H1 (cell line): Measurements from ENCODE around the gene TTC33. TPM values are rescaled to one million over a fixed set of nuclear protein-coding genes. Genes with fewer than 3 reads are reported as not detected.

Experiments
- CTCF ChIA-PET: fragments of 300-600 bp; sonication (Branson Sonifier 250); formaldehyde crosslinking; loops from one replicate; lab custom pipeline; 2021; ENCODE audit not compliant: partially characterized antibody; lab: Charles Lee
- POLR2A ChIA-PET: fragments of 300-600 bp; sonication (Branson Sonifier 250); formaldehyde crosslinking; loops from one replicate; lab custom pipeline; 2021; ENCODE audit warnings: inconsistent platforms; ENCODE audit not compliant: partially characterized antibody; lab: Charles Lee
- DNase-seq, 2 experiments: peaks; one replicate each; pipeline versions ENCODE4 v3.0.0 to v3.0.0-alpha.2; 2010 to 2022; ENCODE audit warnings: low spot score in 2 of 2, low read depth in 1 of 2, mixed read lengths in 1 of 2
- FAIRE-seq: peaks from 2 replicates; lab custom pipeline; 2011; peaks lifted over from hg19 to GRCh38; lab: Jason Lieb, UNC
- H2AFZ ChIP-seq: 2 replicates; pipeline ENCODE4 v1.8.1; 2012; ENCODE audit warnings: low read length, inconsistent platforms
- H2AK5ac ChIP-seq: 2 replicates; pipeline ENCODE4 v1.6.1; 2013; ENCODE audit warnings: low read depth, low read length
- H2BK120ac ChIP-seq: replicated peaks from 2 replicates; pipeline ENCODE3; 2013; ENCODE audit warnings: low read depth, low read length, inconsistent platforms
- H2BK12ac ChIP-seq: 2 replicates; pipeline ENCODE4 v1.6.1; 2013; ENCODE audit warnings: low read depth, low read length
- H2BK15ac ChIP-seq: 2 replicates; pipeline ENCODE4 v1.6.1; 2013; ENCODE audit warnings: low read length
- H2BK20ac ChIP-seq: 2 replicates; pipeline ENCODE4 v1.6.1; 2013; ENCODE audit warnings: low read length
- H2BK5ac ChIP-seq: 2 replicates; pipeline ENCODE4 v1.6.1; 2013; ENCODE audit warnings: low read depth, low read length
- H3K14ac ChIP-seq: 2 replicates; pipeline ENCODE4 v1.6.1; 2013; ENCODE audit warnings: inconsistent platforms; ENCODE audit not compliant: insufficient read length
- H3K18ac ChIP-seq: 2 replicates; pipeline ENCODE4 v1.6.1; 2013; ENCODE audit warnings: low read length; ENCODE audit errors: extremely low read depth
- H3K23ac ChIP-seq: 2 replicates; pipeline ENCODE4 v1.6.1; 2013; ENCODE audit warnings: inconsistent platforms; ENCODE audit not compliant: insufficient read length
- H3K23me2 ChIP-seq: 2 replicates; pipeline ENCODE4 v1.6.1; 2013; ENCODE audit warnings: low read depth, low read length
- H3K27ac ChIP-seq: 2 replicates; pipeline ENCODE4 v1.6.1; 2011; ENCODE audit warnings: low read depth, low read length, inconsistent platforms
- H3K27me3 ChIP-seq, 4 experiments: replicated peaks in 1 of 4; 1 replicate in 1 of 4; 2 replicates in 3 of 4; pipeline versions ENCODE4 v1.6.1 to v1.8.1; 2011 to 2013; ENCODE audit warnings: low read length in 3 of 4, mild to moderate bottlenecking in 3 of 4, inconsistent platforms in 2 of 4, mixed read lengths in 2 of 4, moderate library complexity in 1 of 4; ENCODE audit not compliant: control insufficient read depth in 3 of 4, insufficient read depth in 3 of 4; ENCODE audit errors: extremely low read depth in 1 of 4
- H3K36me3 ChIP-seq, 4 experiments: 2 replicates each; pipeline versions ENCODE4 v1.6.1 to v1.8.1; 2011 to 2013; ENCODE audit warnings: mild to moderate bottlenecking in 4 of 4, low read length in 3 of 4, moderate library complexity in 2 of 4, control low read depth in 1 of 4, inconsistent platforms in 1 of 4; ENCODE audit not compliant: insufficient read depth in 4 of 4, control insufficient read depth in 2 of 4
- H3K4ac ChIP-seq: replicated peaks from 2 replicates; pipeline ENCODE3; 2013; ENCODE audit warnings: low read length, low read depth, mixed read lengths, inconsistent platforms; ENCODE audit not compliant: insufficient read length
- H3K4me1 ChIP-seq, 4 experiments: replicated peaks in 1 of 4; 1 replicate in 1 of 4; 2 replicates in 3 of 4; pipeline versions ENCODE4 v1.6.1 to v1.8.1; 2011 to 2013; ENCODE audit warnings: low read length in 3 of 4, inconsistent platforms in 2 of 4, mixed read lengths in 1 of 4; ENCODE audit not compliant: insufficient read depth in 4 of 4, control insufficient read depth in 3 of 4
- H3K4me2 ChIP-seq, 2 experiments: 2 replicates each; pipeline versions ENCODE4 v1.6.1 to v1.8.1; 2011 to 2013; ENCODE audit warnings: low read depth in 2 of 2, low read length in 2 of 2, control low read depth in 1 of 2, inconsistent platforms in 1 of 2, mild to moderate bottlenecking in 1 of 2; ENCODE audit not compliant: insufficient read depth in 1 of 2
- H3K4me3 ChIP-seq, 4 experiments: fragments of 200-600, 300-600 bp in 1 of 4; sonication (generic), shearing (Covaris generic), sonication (Bioruptor Twin) in 1 of 4; 2 replicates each; pipeline versions ENCODE4 v1.5.1 to v1.8.1; 2011 to 2016; ENCODE audit warnings: low read length in 4 of 4, low read depth in 3 of 4, control low read depth in 2 of 4, inconsistent platforms in 2 of 4, mild to moderate bottlenecking in 2 of 4, mixed read lengths in 1 of 4, moderate library complexity in 1 of 4; ENCODE audit not compliant: insufficient read depth in 2 of 4; ENCODE audit errors: extremely low read depth in 1 of 4
- H3K56ac ChIP-seq: replicated peaks from 2 replicates; pipeline ENCODE3; 2013; ENCODE audit warnings: low read depth, mild to moderate bottlenecking, mixed read lengths, low read length, inconsistent platforms; ENCODE audit not compliant: insufficient read length
- H3K79me1 ChIP-seq: 2 replicates; pipeline ENCODE4 v1.6.1; 2013; ENCODE audit warnings: low read depth, low read length, control low read depth
- H3K79me2 ChIP-seq, 2 experiments: 2 replicates each; pipeline versions ENCODE4 v1.6.1 to v1.8.1; 2012 to 2013; ENCODE audit warnings: low read length in 2 of 2, mild to moderate bottlenecking in 2 of 2, inconsistent platforms in 1 of 2; ENCODE audit not compliant: insufficient read depth in 2 of 2, control insufficient read depth in 1 of 2
- H3K9ac ChIP-seq, 4 experiments: replicated peaks in 1 of 4; 1 replicate in 1 of 4; 2 replicates in 3 of 4; pipeline versions ENCODE4 v1.6.1 to v1.8.1; 2011 to 2013; ENCODE audit warnings: low read depth in 3 of 4, low read length in 3 of 4, control low read depth in 2 of 4, mild to moderate bottlenecking in 2 of 4, moderate library complexity in 2 of 4, inconsistent platforms in 1 of 4; ENCODE audit errors: extremely low read depth in 1 of 4
- H3K9me3 ChIP-seq, 2 experiments: 2 replicates each; pipeline versions ENCODE4 v1.6.1 to v1.8.1; 2012 to 2013; ENCODE audit warnings: mild to moderate bottlenecking in 2 of 2, moderate library complexity in 2 of 2, control low read depth in 1 of 2, inconsistent platforms in 1 of 2, low read depth in 1 of 2, low read length in 1 of 2, mixed read lengths in 1 of 2; ENCODE audit not compliant: insufficient read depth in 2 of 2
- H4K20me1 ChIP-seq, 2 experiments: replicated peaks in 1 of 2; 2 replicates each; pipeline versions ENCODE3 to v1.8.1; 2011 to 2013; ENCODE audit warnings: inconsistent platforms in 2 of 2, low read length in 2 of 2, mild to moderate bottlenecking in 1 of 2; ENCODE audit not compliant: insufficient read depth in 2 of 2, control insufficient read depth in 1 of 2
- H4K5ac ChIP-seq: 2 replicates; pipeline ENCODE4 v1.6.1; 2013; ENCODE audit warnings: low read length, low read depth, mixed read lengths, inconsistent platforms; ENCODE audit not compliant: insufficient read length
- H4K8ac ChIP-seq: 2 replicates; pipeline ENCODE4 v1.8.0; 2013; ENCODE audit warnings: mild to moderate bottlenecking, moderate library complexity, low read length, inconsistent platforms; ENCODE audit not compliant: insufficient read depth; ENCODE audit errors: extremely low read depth
- H4K91ac ChIP-seq: replicated peaks from 2 replicates; pipeline ENCODE3; 2013; ENCODE audit warnings: low read length, mixed read lengths, inconsistent platforms; ENCODE audit not compliant: insufficient read length
- CEBPB ChIP-seq: IDR thresholded peaks from 2 replicates; pipeline ENCODE4 v1.6.1; 2012; ENCODE audit warnings: low read depth, low read length
- RFX5 ChIP-seq: IDR thresholded peaks from 2 replicates; pipeline ENCODE4 v1.6.1; 2011; ENCODE audit warnings: low read depth, low read length, improper control_type of control experiment, borderline replicate concordance
- SUZ12 ChIP-seq: fragments of 200-600 bp; sonication (generic); IDR thresholded peaks from 2 replicates; pipeline ENCODE4 v1.6.1; 2012; ENCODE audit warnings: mild to moderate bottlenecking, inconsistent platforms, low read length, moderate library complexity, mixed read lengths
- polyA plus RNA-seq, 7 experiments: library from polyadenylated mRNA; depleted of rRNA in 3 of 7; stranded (reverse) in 5 of 7; unstranded in 2 of 7; fragments of >200 nt in 5 of 7; fragments of 200-250 nt in 2 of 7; gene quantifications; 1 replicate in 5 of 7; 2 replicates in 1 of 7; 4 replicates in 1 of 7; pipeline versions ENCODE4 v1.2.1 to v1.2.3, GENCODE V29; 2011 to 2013; ENCODE audit warnings: missing spikeins in 2 of 7, mixed read lengths in 2 of 7
- total RNA-seq: library from RNA; stranded (reverse); fragmentation: NEBNext Ultra II Directional; extraction: Animal tissue kit (Norgen Biotek cat#: 25700); gene quantifications from 2 replicates; pipeline ENCODE4 v1.2.1, GENCODE V29; 2021

TTC33 gene
- total and polyA plus RNA-seq, 2 of the 8 experiments (the other 6 are each of a cell fraction or from before 2014, with no cell fraction given): 1.2 to 12.6 TPM

GRCh38 chr5:40688996-40689395 is 66.8 kb downstream of the TTC33 start:
- H3K79me2 ChIP-seq: no peaks in the 10 kb centered on the region
- TF ChIP-seq CEBPB (no peak), RFX5 (no peak), SUZ12 (no peak)
- no peak overlapping the region for H2BK120ac ChIP-seq
- no peaks in the 10 kb centered on the region for H4K20me1 ChIP-seq
- no peak overlapping the region for H4K5ac ChIP-seq
- H3K4me1 ChIP-seq: no peaks in the 10 kb centered on the region
- H3K9ac ChIP-seq: no peak overlapping the region
- H3K79me1 ChIP-seq: no peaks in the 10 kb centered on the region
- ChIA-PET CTCF (interaction anchor here (0.7 to 4.7 kb wide), 14 partner anchors 16 to 1118 kb away, joined by 3 to 15 read pairs (median 3); no protein-coding TSS in a partner anchor), POLR2A (no interaction called here)
- no peak overlapping the region for H2AFZ ChIP-seq
- H4K8ac ChIP-seq: no peak overlapping the region
- H3K27ac ChIP-seq: no peak overlapping the region
- H4K91ac ChIP-seq: no peak overlapping the region
- H2BK15ac ChIP-seq: no peak overlapping the region
- FAIRE-seq (no peak), DNase-seq (no peak)
- H3K14ac ChIP-seq: no peak overlapping the region
- no peak overlapping the region for H3K4me2 ChIP-seq
- no peak overlapping the region for H2BK20ac ChIP-seq
- H3K27me3 ChIP-seq: no peaks in the 10 kb centered on the region
- no peak overlapping the region for H2AK5ac ChIP-seq
- no peak overlapping the region for H3K4ac ChIP-seq
- no peak overlapping the region for H2BK5ac ChIP-seq
- H3K23me2 ChIP-seq: no peaks in the 10 kb centered on the region
- H3K18ac ChIP-seq: no peak overlapping the region
- H3K36me3 ChIP-seq: no peaks in the 10 kb centered on the region
- no peak overlapping the region for H2BK12ac ChIP-seq
- no peak overlapping the region for H3K56ac ChIP-seq
- H3K9me3 ChIP-seq: no peaks in the 10 kb centered on the region
- no peak overlapping the region for H3K23ac ChIP-seq
- no peak overlapping the region for H3K4me3 ChIP-seq
